ENCODE measurements around the gene DNAL1.

DNAL1 gene

GRCh38 chr14:73678698-73679097 is 33.9 kb downstream of the DNAL1 start:
- DNase-seq (ENCODE audit: low read depth), result no peak
- no peak for TF ChIP-seq CTCF (IDR thresholded peaks at IDR 0.05; ENCODE audit: insufficient read depth, low read depth, low read length, missing control alignments)
- no peak overlapping the region for H3K4me3 ChIP-seq (ENCODE audit: low read depth, low read length)

GRCh38 chr14:73680821-73681220 is 36.0 kb downstream of the DNAL1 start:
- no peak for DNase-seq (ENCODE audit: low read depth)
- TF ChIP-seq CTCF (IDR thresholded peaks at IDR 0.05; ENCODE audit: insufficient read depth, low read depth, low read length, missing control alignments), result no peak
- H3K4me3 ChIP-seq (ENCODE audit: low read depth, low read length), result no peak overlapping the region

- no peak for TF ChIP-seq CTCF (IDR thresholded peaks at IDR 0.05; ENCODE audit: insufficient read depth, low read depth, low read length, missing control alignments)
- no peak for DNase-seq (ENCODE audit: low read depth)
- H3K4me3 ChIP-seq (ENCODE audit: low read depth, low read length), result no peak overlapping the region
Observed at GRCh38 chr14:73684627-73685026, 39.8 kb downstream of the DNAL1 start.

- DNase-seq (ENCODE audit: low read depth), result no peak
- H3K4me3 ChIP-seq (ENCODE audit: low read depth, low read length), result no peak overlapping the region
- no peak for TF ChIP-seq CTCF (IDR thresholded peaks at IDR 0.05; ENCODE audit: insufficient read depth, low read depth, low read length, missing control alignments)
Observed at GRCh38 chr14:73685328-73685727, 40.5 kb downstream of the DNAL1 start.

GRCh38 chr14:73686901-73687300 is 42.1 kb downstream of the DNAL1 start:
- no peak for DNase-seq (ENCODE audit: low read depth)
- no peak for TF ChIP-seq CTCF (IDR thresholded peaks at IDR 0.05; ENCODE audit: insufficient read depth, low read depth, low read length, missing control alignments)
- H3K4me3 ChIP-seq (ENCODE audit: low read depth, low read length), result no peak overlapping the region

GRCh38 chr14:73694083-73694482 is 49.3 kb downstream of the DNAL1 start:
- TF ChIP-seq CTCF (IDR thresholded peaks at IDR 0.05; ENCODE audit: insufficient read depth, low read depth, low read length, missing control alignments), result no peak
- DNase-seq (ENCODE audit: low read depth), result no peak
- H3K4me3 ChIP-seq (ENCODE audit: low read depth, low read length), result no peak overlapping the region

GRCh38 chr14:73695082-73695481 is 50.3 kb downstream of the DNAL1 start:
- H3K4me3 ChIP-seq (ENCODE audit: low read depth, low read length), result no peak overlapping the region
- no peak for TF ChIP-seq CTCF (IDR thresholded peaks at IDR 0.05; ENCODE audit: insufficient read depth, low read depth, low read length, missing control alignments)
- no peak for DNase-seq (ENCODE audit: low read depth)
